Left ventricle myocardium inferior (tissue), 1 donor: ENCODE results near the gene IZUMO1. TPM values are rescaled to one million over a fixed set of nuclear protein-coding genes. Genes with fewer than 3 reads are reported as not detected.

Experiments used
- DNase-seq: peaks from one replicate; pipeline ENCODE4 v3.0.0-alpha.2; 2020
- H3K27ac ChIP-seq: fragments of 200-600 bp; replicated peaks from 2 replicates; pipeline ENCODE4 v1.8.0; 2021
- H3K27me3 ChIP-seq: fragments of 200-600 bp; 2 replicates; pipeline ENCODE4 v1.8.0; 2021; ENCODE audit warnings: low read depth
- H3K36me3 ChIP-seq: fragments of 200-600 bp; 2 replicates; pipeline ENCODE4 v1.8.0; 2021
- H3K4me1 ChIP-seq: fragments of 200-600 bp; 2 replicates; pipeline ENCODE4 v1.8.0; 2021
- H3K4me3 ChIP-seq: fragments of 200-600 bp; 2 replicates; pipeline ENCODE4 v1.8.0; 2021; ENCODE audit warnings: mild to moderate bottlenecking, moderate library complexity
- H3K9me3 ChIP-seq: fragments of 200-600 bp; replicated peaks from 2 replicates; pipeline ENCODE4 v1.8.0; 2021
- intact Hi-C: fragments of 100-400 bp; cut with micrococcal nuclease; formaldehyde crosslinking; loops from one replicate; pipeline ENCODE4 v1.11.0; 2022
- total RNA-seq: library from RNA; stranded (reverse); fragmentation: NEBNext Ultra II Directional; extraction: Animal tissue kit (Norgen Biotek cat#: 25700); gene quantifications from one replicate; pipeline ENCODE4 v1.2.1, GENCODE V29; 2021
- TF ChIP-seq, protein P1 (sequence below): fragments of 200-600 bp; IDR thresholded peaks from 2 replicates; pipeline ENCODE4 v1.8.0; 2021; ENCODE audit warnings: antibody characterized with exemption, mild to moderate bottlenecking, borderline replicate concordance
- donor health status: DM: no; HTN: yes; CAD: no; lungs with severe emphysema.

Gene IZUMO1
- total RNA-seq, 1 donor from 2014 or later, result 0.60 TPM

DNA sequence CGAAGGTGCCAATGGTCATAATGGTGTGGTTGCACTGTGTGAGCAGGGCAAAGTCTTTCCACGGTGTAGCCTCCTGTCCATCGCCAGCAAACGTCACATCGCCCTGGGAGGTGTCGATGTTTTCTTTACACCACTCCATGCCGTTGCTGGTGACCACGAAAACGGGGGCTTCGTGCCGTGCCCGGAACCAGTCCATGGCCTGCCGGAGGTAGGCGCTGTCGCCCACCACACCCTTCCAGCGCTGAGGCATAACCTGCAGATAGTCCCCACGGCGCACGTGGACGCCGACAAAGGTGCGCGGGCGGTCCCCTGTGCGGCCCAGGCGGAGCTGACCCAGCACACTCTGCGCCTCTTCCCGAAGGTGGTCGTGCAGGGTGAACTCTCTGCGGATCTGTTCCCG is 3.6 kb upstream of the IZUMO1 start:
- peak overlapping the region; percentile 64 for H3K4me3 ChIP-seq
- no peak overlapping the region for H3K27ac ChIP-seq
- no peaks in the 10 kb centered on the region for H3K9me3 ChIP-seq
- H3K4me1 ChIP-seq, result peaks cover 48% of the 10 kb centered on the region
- TF ChIP-seq, protein P1, sequence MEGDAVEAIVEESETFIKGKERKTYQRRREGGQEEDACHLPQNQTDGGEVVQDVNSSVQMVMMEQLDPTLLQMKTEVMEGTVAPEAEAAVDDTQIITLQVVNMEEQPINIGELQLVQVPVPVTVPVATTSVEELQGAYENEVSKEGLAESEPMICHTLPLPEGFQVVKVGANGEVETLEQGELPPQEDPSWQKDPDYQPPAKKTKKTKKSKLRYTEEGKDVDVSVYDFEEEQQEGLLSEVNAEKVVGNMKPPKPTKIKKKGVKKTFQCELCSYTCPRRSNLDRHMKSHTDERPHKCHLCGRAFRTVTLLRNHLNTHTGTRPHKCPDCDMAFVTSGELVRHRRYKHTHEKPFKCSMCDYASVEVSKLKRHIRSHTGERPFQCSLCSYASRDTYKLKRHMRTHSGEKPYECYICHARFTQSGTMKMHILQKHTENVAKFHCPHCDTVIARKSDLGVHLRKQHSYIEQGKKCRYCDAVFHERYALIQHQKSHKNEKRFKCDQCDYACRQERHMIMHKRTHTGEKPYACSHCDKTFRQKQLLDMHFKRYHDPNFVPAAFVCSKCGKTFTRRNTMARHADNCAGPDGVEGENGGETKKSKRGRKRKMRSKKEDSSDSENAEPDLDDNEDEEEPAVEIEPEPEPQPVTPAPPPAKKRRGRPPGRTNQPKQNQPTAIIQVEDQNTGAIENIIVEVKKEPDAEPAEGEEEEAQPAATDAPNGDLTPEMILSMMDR, result no peak
- peaks cover 46% of the 10 kb centered on the region for H3K27me3 ChIP-seq
- H3K36me3 ChIP-seq, result peaks cover 8% of the 10 kb centered on the region
- intact Hi-C loops, result no loop called here
- no peak for DNase-seq

DNA sequence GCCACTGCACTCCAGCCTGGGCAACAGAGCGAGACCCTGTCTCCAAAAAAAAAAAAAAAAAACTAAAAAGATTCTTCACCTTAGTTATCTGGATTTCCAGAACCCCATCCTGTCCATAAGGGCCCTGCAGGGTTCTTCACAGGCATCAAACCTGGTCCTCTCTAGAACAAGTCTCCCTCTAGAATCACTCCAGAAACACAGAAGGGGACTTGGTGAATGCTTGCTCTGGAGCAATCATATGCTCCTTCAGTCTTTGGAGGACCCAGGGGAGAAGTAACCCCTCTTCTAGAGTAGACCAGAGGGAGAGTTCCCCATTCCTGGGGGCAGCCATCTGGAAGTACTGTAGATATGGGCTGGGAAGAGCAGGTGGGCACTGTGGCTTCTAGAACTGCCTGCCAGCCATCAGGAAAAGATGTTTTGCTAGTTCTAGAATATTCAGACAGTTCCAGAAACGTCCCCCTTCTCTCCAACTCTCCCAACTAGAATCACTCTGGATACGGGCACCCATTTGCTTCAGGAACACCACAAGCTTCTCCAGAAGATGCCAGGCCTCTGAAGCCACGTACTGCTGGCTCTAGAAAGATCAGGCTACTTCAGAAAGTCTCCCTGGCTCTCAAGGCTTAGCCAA is 3.0 kb upstream of the IZUMO1 start:
- no peak for DNase-seq
- Histone ChIP-seq H3K27me3 (peaks cover 46% of the 10 kb centered on the region), H3K4me3 (no peak overlapping the region), H3K36me3 (peaks cover 8% of the 10 kb centered on the region), H3K9me3 (no peaks in the 10 kb centered on the region), H3K4me1 (peaks cover 45% of the 10 kb centered on the region), H3K27ac (no peak overlapping the region)
- TF ChIP-seq, protein P1, result no peak
- intact Hi-C loops, result loop anchor here (10.0 kb wide), 1 partner anchor 105 kb away; the partner anchor contains the start of gene CA11

DNA sequence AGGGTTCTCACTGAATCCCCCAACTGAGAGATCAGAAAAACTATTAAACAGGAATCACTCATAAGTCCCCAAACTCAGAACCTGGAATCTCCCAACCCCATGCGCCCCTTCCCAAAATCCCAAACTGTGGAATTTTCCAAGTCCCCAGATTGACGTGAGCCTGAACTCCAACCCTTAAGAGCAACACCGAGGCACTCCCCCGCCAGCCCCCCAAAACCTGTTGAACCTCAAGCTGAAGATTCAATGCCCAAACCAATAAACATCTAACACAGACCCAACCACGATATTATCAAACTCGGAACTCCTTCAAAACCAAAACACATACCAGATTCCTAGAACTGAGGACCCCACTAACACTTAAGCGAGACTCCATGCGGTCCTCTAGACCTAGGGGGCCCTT is 599 bp downstream of the IZUMO1 start:
- no peak for DNase-seq
- peaks cover 32% of the 10 kb centered on the region for H3K4me1 ChIP-seq
- H3K27me3 ChIP-seq, result peaks cover 18% of the 10 kb centered on the region
- H3K4me3 ChIP-seq, result peak overlapping the region; percentile 61
- no peaks in the 10 kb centered on the region for H3K9me3 ChIP-seq
- H3K27ac ChIP-seq, result peak overlapping the region; percentile 90
- TF ChIP-seq, protein P1, result no peak
- peaks cover 8% of the 10 kb centered on the region for H3K36me3 ChIP-seq
- intact Hi-C loops, result loop anchor here (10.0 kb wide), 1 partner anchor 101 kb away; the partner anchor contains the start of gene CA11

DNA sequence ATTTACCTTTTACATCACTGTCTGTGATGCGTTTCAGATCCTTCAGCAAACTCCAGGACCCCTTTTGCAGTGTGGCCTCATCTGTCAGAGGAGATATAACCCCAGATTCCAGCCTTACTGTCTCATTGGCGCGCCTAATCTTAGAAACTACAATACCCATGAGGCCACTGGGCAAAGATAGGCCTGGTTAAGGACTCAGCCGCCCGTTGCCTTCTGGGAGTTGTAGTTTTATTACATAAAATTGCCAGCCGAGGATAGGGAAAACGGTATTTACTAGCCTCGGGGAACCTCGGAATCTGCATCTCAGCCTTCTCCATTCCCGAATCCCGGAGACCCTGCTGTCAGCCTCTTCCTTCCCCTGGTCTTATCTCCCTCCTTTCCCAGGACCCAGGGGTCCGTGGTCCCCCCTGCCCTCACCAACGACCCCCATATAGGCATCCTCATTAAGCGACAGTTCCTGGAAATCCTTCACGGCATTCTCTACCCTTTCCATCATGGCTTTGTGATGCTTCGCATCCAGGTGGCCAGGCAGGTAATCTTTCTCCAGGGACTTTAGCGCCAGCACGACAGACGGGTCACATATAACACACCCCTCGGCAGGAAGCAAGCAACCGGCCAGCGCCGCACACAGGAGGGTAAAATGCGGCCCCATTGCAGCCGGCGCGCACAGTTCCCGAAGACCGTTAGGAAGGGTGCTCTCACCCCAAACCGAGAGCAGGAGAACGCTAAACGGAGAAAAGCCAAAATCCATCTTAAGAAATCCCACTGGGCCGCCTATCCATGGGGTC is 1.3 kb downstream of the IZUMO1 start:
- DNase-seq, result no peak
- Histone ChIP-seq H3K9me3 (no peaks in the 10 kb centered on the region), H3K27me3 (peaks cover 12% of the 10 kb centered on the region), H3K4me1 (peaks cover 31% of the 10 kb centered on the region), H3K27ac (no peak overlapping the region), H3K36me3 (peaks cover 4% of the 10 kb centered on the region), H3K4me3 (no peak overlapping the region)
- TF ChIP-seq, protein P1, result no peak
- intact Hi-C loops, result loop anchor here (10.0 kb wide), 1 partner anchor 101 kb away; the partner anchor contains the start of gene CA11

DNA sequence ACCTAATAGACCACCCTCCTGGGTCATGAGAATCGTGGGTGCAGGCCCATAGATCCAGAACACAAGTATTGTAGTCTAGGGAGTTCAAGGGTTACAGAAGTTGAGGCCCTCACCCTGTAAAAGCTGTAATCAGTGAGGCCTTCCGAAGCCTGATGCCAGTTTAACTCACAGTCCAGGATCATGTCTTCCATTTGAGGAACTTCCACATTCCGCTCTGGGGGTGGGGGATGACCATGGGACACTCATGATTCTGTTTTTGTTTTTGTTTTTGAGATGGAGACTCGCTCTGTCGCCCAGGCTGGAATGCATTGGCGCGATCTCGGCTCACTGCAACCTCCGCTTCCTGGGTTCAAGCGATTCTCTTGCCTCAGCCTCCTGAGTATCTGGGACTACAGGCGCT is 4.6 kb downstream of the IZUMO1 start:
- Histone ChIP-seq H3K4me1 (peaks cover 50% of the 10 kb centered on the region), H3K9me3 (no peaks in the 10 kb centered on the region), H3K36me3 (no peaks in the 10 kb centered on the region), H3K27me3 (peaks cover 12% of the 10 kb centered on the region), H3K4me3 (no peak overlapping the region), H3K27ac (peak overlapping the region; percentile 92)
- intact Hi-C loops, result loop anchor here (10.0 kb wide), 1 partner anchor 97 kb away; the partner anchor contains the start of gene CA11
- DNase-seq, result no peak
- TF ChIP-seq, protein P1, result no peak
